ENCODE results near the gene HYDIN. TPM values are rescaled to one million over a fixed set of nuclear protein-coding genes. Genes with fewer than 3 reads are reported as not detected.
A peak's percentile ranks its signal among the peaks of the same experiment; 100 is the strongest.

The HYDIN gene
- total and polyA plus RNA-seq, 2 experiments from 2014 or later: 3.1 to 7.7 TPM

DNA sequence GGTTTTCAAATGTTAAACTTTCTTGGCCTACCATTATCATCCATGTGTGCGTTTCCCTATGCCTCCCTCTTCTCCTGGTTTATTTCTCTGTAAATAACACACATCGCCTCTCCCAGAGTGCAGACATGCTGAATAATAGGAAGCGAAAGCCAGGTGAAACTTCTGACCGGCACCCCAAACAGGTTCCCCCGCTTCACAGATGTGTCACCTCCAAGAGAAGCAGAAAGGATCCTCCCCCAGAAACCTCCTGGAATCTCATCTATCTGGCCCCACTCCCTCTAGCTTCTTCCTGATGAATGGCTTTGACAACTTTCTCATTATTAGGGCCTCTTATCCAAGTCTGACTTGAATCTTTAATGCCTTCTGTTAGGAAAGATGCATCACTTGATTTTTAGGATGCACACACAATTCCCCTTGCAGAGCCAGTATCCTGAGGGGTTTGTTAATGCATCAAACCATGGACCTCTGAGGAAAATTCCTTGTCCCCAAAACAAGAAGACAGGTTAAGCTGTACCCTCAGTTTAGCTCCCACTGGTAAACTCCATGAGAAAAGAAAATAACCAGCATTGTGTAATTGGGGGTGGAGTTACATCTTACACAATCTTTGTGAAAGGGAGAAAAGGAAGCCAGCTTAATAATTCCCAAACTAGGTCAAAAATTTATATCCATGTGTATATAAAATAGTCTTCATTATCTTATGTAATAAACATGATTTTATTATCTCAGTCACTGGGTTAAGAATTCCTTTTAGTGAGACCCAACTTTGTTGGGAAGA is 20.1 kb upstream of the HYDIN start:
- no peak overlapping the region for H3K27ac Mint-ChIP-seq

DNA sequence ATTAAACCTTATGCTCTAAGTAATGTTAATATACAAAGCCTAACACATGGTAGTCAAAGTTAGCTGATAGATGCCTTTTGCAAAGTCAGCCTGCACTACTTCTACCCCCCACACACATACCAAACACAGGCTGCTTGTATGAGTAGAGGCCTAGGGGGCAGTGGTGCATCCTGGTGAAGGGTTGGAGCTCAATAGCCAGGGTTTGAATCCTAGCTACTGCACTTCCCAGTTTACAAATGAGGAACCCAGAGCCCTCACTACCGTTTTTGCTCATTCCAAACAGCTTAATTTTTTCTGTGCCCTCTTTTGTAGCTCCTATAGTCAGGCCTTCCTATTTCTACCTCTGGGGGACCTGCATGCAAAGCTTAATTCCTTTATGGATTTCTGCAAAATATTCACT is 18.9 kb upstream of the HYDIN start:
- H3K4me1 ChIP-seq (ENCODE audit: insufficient read depth): peaks cover 22% of the 10 kb centered on the region
- Mint-ChIP-seq H3K4me3 (no peak overlapping the region), H3K36me3 (ENCODE audit: low read depth) (no peaks in the 10 kb centered on the region), H3K27me3 (ENCODE audit: insufficient read depth, low read depth, poor library complexity) (no peaks in the 10 kb centered on the region), H3K9me3 (no peaks in the 10 kb centered on the region), H3K27ac (no peak overlapping the region), H3K4me1 (peaks cover 26% of the 10 kb centered on the region)
- no peak for TF ChIP-seq POLR2AphosphoS5 (IDR thresholded peaks at IDR 0.05; ENCODE audit: low read depth)
- no peak for TF ChIP-seq NANOG (IDR thresholded peaks at IDR 0.05; ENCODE audit: borderline replicate concordance)
- TF ChIP-seq CTCF (conservative IDR thresholded peaks at IDR 0.05; ENCODE audit: low read depth in 2 of 2): peak; percentile 50 to 67
- no peaks in the 10 kb centered on the region for H3K36me3 ChIP-seq (ENCODE audit: insufficient read depth)
- H2AFZ ChIP-seq: peak overlapping the region; percentile 75; the same call in 1 of the 2 replicates
- peak; percentile 69 for DNase-seq (ENCODE audit: low spot score)
- no peak overlapping the region for H3K27ac ChIP-seq (ENCODE audit: low read depth)
- no peak overlapping the region for H3K4me2 ChIP-seq
- H3K27me3 ChIP-seq (ENCODE audit: insufficient read depth): no peaks in the 10 kb centered on the region
- no peaks in the 10 kb centered on the region for H4K20me1 ChIP-seq (replicated peaks; ENCODE audit: insufficient read depth)
- no peak overlapping the region for H3K4me3 ChIP-seq
- H3K9me2 ChIP-seq (ENCODE audit: insufficient read depth): peaks cover 16% of the 10 kb centered on the region
- H3K79me2 ChIP-seq (replicated peaks; ENCODE audit: insufficient read depth): no peaks in the 10 kb centered on the region
- H3F3A ChIP-seq (replicated peaks; ENCODE audit: low read depth): no peaks in the 10 kb centered on the region
- ATAC-seq: peak; percentile 94

More for the DNA sequence above, 20.1 kb upstream of the HYDIN start:
- H3K4me1 Mint-ChIP-seq: peaks cover 28% of the 10 kb centered on the region
- Histone ChIP-seq H3K4me2 (no peak overlapping the region), H2AFZ (no peak overlapping the region), H3K36me3 (ENCODE audit: insufficient read depth) (no peaks in the 10 kb centered on the region), H4K20me1 (replicated peaks; ENCODE audit: insufficient read depth) (no peaks in the 10 kb centered on the region), H3K9me2 (ENCODE audit: insufficient read depth) (peaks cover 16% of the 10 kb centered on the region), H3K4me3 (no peak overlapping the region), H3F3A (replicated peaks; ENCODE audit: low read depth) (no peaks in the 10 kb centered on the region), H3K79me2 (replicated peaks; ENCODE audit: insufficient read depth) (no peaks in the 10 kb centered on the region), H3K27me3 (ENCODE audit: insufficient read depth) (no peaks in the 10 kb centered on the region), H3K27ac (ENCODE audit: low read depth) (no peak overlapping the region), H3K4me1 (ENCODE audit: insufficient read depth) (peaks cover 32% of the 10 kb centered on the region)
- DNase-seq (ENCODE audit: low spot score) (peak; percentile 44), ATAC-seq (no peak)
- H3K36me3 Mint-ChIP-seq (ENCODE audit: low read depth): no peaks in the 10 kb centered on the region
- no peak for TF ChIP-seq ZNF331 (CRISPR knock-in tag; IDR thresholded peaks at IDR 0.05; ENCODE audit: low read depth)
- TF ChIP-seq, protein P1, sequence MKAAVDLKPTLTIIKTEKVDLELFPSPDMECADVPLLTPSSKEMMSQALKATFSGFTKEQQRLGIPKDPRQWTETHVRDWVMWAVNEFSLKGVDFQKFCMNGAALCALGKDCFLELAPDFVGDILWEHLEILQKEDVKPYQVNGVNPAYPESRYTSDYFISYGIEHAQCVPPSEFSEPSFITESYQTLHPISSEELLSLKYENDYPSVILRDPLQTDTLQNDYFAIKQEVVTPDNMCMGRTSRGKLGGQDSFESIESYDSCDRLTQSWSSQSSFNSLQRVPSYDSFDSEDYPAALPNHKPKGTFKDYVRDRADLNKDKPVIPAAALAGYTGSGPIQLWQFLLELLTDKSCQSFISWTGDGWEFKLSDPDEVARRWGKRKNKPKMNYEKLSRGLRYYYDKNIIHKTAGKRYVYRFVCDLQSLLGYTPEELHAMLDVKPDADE (IDR thresholded peaks at IDR 0.05): no peak
- TF ChIP-seq NANOG (IDR thresholded peaks at IDR 0.05; ENCODE audit: borderline replicate concordance): no peak
- no peak for TF ChIP-seq EZH2phosphoT487 (IDR thresholded peaks at IDR 0.05; ENCODE audit: unreplicated experiment)
- no peak for TF ChIP-seq EZH2 (IDR thresholded peaks at IDR 0.05; ENCODE audit: low read depth, unreplicated experiment)
- TF ChIP-seq ZNF114 (CRISPR knock-in tag; IDR thresholded peaks at IDR 0.05): no peak
- no peak for TF ChIP-seq POLR2AphosphoS5 (IDR thresholded peaks at IDR 0.05; ENCODE audit: low read depth)
- TF ChIP-seq REST (IDR thresholded peaks at IDR 0.05; ENCODE audit: unreplicated experiment): no peak
- no peaks in the 10 kb centered on the region for H3K9me3 Mint-ChIP-seq
- no peaks in the 10 kb centered on the region for H3K27me3 Mint-ChIP-seq (ENCODE audit: insufficient read depth, low read depth, poor library complexity)
- no peak overlapping the region for H3K4me3 Mint-ChIP-seq

All from GM23338 (cell line).